ENCODE data around the gene FOXP4. TPM values are rescaled to one million over a fixed set of nuclear protein-coding genes. Genes with fewer than 3 reads are reported as not detected.

FOXP4 gene
- total and polyA plus RNA-seq, 7 donors, result 4.1 to 19.5 (median 12.7) TPM

- H3K27me3 ChIP-seq, result no peaks in the 10 kb centered on the region
- H3K27ac ChIP-seq, result no peak overlapping the region
- 84 to 90% methylated on average over 14 of the region's 14 CpGs for WGBS, 2 donors
- peak; percentile 47 for DNase-seq
- intact Hi-C loops (cut with DNase I), result loop anchor here (5.0 kb wide), 1 partner anchor 177 kb away; the partner anchor contains the start of gene FRS3
- H3K4me3 ChIP-seq, result no peak overlapping the region
- peaks cover 0 to 35% (median 14%) of the 10 kb centered on the region in 4 donors for H3K36me3 ChIP-seq
- H3K9me3 ChIP-seq, result no peaks in the 10 kb centered on the region
- TF ChIP-seq POLR2A (IDR thresholded peaks at IDR 0.05) (no peak), EP300 (IDR thresholded peaks at IDR 0.05) (no peak), CTCF (IDR thresholded peaks at IDR 0.05) (no peak), POLR2AphosphoS5 (IDR thresholded peaks at IDR 0.05) (no peak)
- peaks cover 0 to 21% (median 15%) of the 10 kb centered on the region in 4 donors for H3K4me1 ChIP-seq
These were observed 53.8 kb downstream of the FOXP4 start for GRCh38 chr6:41599852-41600445.

GRCh38 chr6:41600499-41601247 lies 54.5 kb downstream of the FOXP4 start:
- H3K4me3 ChIP-seq, result no peak overlapping the region
- WGBS, 2 donors, result 85 to 86% methylated on average over 22 of the region's 22 CpGs
- no peaks in the 10 kb centered on the region for H3K27me3 ChIP-seq
- H3K9me3 ChIP-seq, result no peaks in the 10 kb centered on the region
- H3K36me3 ChIP-seq, result peaks cover 0 to 33% (median 11%) of the 10 kb centered on the region in 4 donors
- peaks cover 0 to 21% (median 15%) of the 10 kb centered on the region in 4 donors for H3K4me1 ChIP-seq
- peak overlapping the region in 1 of 4 donors; percentile 81 for H3K27ac ChIP-seq
- no peak for TF ChIP-seq EP300 (IDR thresholded peaks at IDR 0.05)
- no peak for TF ChIP-seq CTCF (IDR thresholded peaks at IDR 0.05)
- TF ChIP-seq POLR2AphosphoS5 (IDR thresholded peaks at IDR 0.05), result no peak
- no peak for TF ChIP-seq POLR2A (IDR thresholded peaks at IDR 0.05)
- peak; percentile 58 for DNase-seq
- intact Hi-C loops (cut with DNase I), result loop anchor here (5.0 kb wide), 1 partner anchor 177 kb away; the partner anchor contains the start of gene FRS3

GRCh38 chr6:41601248-41601549 lies 55.0 kb downstream of the FOXP4 start:
- intact Hi-C loops (cut with DNase I), result loop anchor here (5.0 kb wide), 1 partner anchor 176 kb away; the partner anchor contains the start of gene FRS3

GRCh38 chr6:41602422-41602743 lies 56.2 kb downstream of the FOXP4 start:
- H3K9me3 ChIP-seq, result no peaks in the 10 kb centered on the region
- intact Hi-C loops (cut with DNase I), result loop anchor here (5.0 kb wide), 1 partner anchor 175 kb away; the partner anchor contains the start of gene FRS3
- peaks cover 0 to 20% (median 4%) of the 10 kb centered on the region in 4 donors for H3K36me3 ChIP-seq
- no peaks in the 10 kb centered on the region for H3K27me3 ChIP-seq
- peak overlapping the region in 3 of 4 donors; percentile 63 to 81 (median 68) for H3K27ac ChIP-seq
- DNase-seq, result peak; percentile 62
- no peak overlapping the region for H3K4me3 ChIP-seq
- 17 to 63% methylated on average over 4 of the region's 4 CpGs for WGBS, 2 donors
- TF ChIP-seq POLR2AphosphoS5 (IDR thresholded peaks at IDR 0.05) (no peak), CTCF (IDR thresholded peaks at IDR 0.05) (no peak), EP300 (IDR thresholded peaks at IDR 0.05) (no peak), POLR2A (IDR thresholded peaks at IDR 0.05) (no peak)
- H3K4me1 ChIP-seq, result peaks cover 0 to 21% (median 15%) of the 10 kb centered on the region in 4 donors

More at GRCh38 chr6:41601248-41601549, 55.0 kb downstream of the FOXP4 start:
- no peak for DNase-seq
- no peaks in the 10 kb centered on the region for H3K9me3 ChIP-seq
- TF ChIP-seq EP300 (IDR thresholded peaks at IDR 0.05) (no peak), POLR2AphosphoS5 (IDR thresholded peaks at IDR 0.05) (no peak), POLR2A (IDR thresholded peaks at IDR 0.05) (no peak), CTCF (IDR thresholded peaks at IDR 0.05) (no peak)
- peaks cover 0 to 32% (median 8%) of the 10 kb centered on the region in 4 donors for H3K36me3 ChIP-seq
- peaks cover 0 to 21% (median 15%) of the 10 kb centered on the region in 4 donors for H3K4me1 ChIP-seq
- no peaks in the 10 kb centered on the region for H3K27me3 ChIP-seq
- WGBS, 2 donors, result 88 to 92% methylated on average over 6 of the region's 6 CpGs
- peak overlapping the region in 3 of 4 donors; percentile 63 to 81 (median 68) for H3K27ac ChIP-seq
- no peak overlapping the region for H3K4me3 ChIP-seq

Data from sigmoid colon (tissue), 7 donors.